IPS-18c (cell line): Measurements from ENCODE around the gene ARID5A.
"Not testable (repeated sequence)": the region's sequence is repeated elsewhere in the genome, so short reads cannot be mapped to it uniquely, and the experiment has no call there.

Experiments used
- H3K4me3 ChIP-seq: 2 replicates; pipeline ENCODE4 v1.7.0; 2013; ENCODE audit warnings: low read depth, mild to moderate bottlenecking, low read length, moderate library complexity; ENCODE audit not compliant: insufficient read depth
- H3K9me3 ChIP-seq: one replicate; pipeline ENCODE4 v1.6.1; 2013; ENCODE audit warnings: mild to moderate bottlenecking, low read length, moderate library complexity; ENCODE audit not compliant: control insufficient read depth, insufficient read depth

Gene ARID5A, protein sequence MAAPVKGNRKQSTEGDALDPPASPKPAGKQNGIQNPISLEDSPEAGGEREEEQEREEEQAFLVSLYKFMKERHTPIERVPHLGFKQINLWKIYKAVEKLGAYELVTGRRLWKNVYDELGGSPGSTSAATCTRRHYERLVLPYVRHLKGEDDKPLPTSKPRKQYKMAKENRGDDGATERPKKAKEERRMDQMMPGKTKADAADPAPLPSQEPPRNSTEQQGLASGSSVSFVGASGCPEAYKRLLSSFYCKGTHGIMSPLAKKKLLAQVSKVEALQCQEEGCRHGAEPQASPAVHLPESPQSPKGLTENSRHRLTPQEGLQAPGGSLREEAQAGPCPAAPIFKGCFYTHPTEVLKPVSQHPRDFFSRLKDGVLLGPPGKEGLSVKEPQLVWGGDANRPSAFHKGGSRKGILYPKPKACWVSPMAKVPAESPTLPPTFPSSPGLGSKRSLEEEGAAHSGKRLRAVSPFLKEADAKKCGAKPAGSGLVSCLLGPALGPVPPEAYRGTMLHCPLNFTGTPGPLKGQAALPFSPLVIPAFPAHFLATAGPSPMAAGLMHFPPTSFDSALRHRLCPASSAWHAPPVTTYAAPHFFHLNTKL

DNA sequence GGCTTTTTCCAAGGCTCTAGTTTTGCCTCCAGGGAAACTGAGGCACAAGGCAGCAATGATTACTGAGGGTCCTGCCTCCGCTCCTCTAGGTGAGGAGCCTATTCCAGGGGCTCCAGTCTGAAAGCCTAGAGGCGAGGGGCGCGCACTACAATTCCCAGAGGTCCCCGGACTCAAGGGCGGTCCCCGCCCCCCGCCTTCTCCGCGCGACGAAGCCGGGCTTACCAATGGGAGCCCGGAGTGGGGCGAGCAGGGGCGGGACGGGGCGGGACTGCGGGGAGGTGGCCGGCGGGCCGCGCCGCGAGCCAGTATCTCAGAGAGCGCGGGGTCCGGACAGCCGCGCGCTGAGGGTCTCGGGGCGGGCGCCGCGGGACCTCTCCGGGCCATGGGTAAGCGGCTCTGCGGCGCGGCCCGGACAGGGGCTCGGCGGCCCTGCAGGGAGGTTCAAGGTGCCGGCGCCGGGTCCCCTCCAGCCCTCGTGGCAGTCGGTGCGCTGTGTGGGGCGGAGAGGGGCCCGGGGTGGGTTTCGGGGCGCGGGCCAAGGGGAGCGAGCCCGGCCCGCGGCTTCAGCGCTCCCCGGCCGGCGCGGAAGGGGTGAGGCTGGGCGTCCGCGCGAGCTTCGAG, at the start of gene ARID5A:
Gene ARID5A, plus strand, starts transcription at position 308 of the 621 bp plus-strand sequence. Its CDS starts 75 bp downstream, at position 383.
- Histone ChIP-seq H3K9me3 (no peaks in the 10 kb centered on the region), H3K4me3 (peak within 1 kb of the TSS; percentile 71)

DNA sequence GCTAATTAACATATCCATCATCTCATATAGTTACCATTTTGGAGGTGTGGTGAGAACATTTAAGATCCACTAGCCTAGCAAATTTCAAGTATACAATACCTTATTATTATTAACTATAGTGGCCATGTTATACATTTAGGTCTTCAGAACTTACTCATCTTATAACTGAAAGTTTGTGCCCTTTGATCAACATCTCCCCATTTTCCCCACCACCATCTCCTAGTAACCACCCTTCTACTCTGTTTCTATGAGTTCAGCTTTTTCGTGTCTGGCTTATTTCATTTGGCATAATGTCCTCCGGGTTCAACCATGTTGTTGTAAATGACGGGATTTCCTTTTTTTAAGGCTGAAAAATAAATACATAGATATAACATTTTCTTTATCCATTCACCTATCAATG, 47.3 kb upstream of the ARID5A start:
- no peaks in the 10 kb centered on the region for H3K9me3 ChIP-seq
- no peak overlapping the region for H3K4me3 ChIP-seq

DNA sequence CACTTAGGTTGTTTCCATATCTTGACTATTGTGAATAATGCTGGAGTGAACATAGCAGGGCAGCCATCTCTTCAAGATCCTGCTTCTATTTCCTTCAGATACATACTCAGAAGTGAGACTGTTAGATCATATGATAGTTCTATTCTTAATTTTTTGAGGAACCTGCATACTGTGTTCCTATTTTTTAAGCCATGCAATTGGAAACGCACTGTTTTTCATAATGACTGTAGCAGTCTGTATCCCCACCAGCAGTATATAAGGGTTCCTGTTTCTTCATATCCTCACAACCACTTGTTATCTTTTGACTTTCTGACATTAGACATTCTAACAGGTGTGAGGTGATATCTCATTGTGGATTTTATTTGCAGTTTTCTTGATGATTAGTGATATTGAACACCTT, 46.9 kb upstream of the ARID5A start:
- H3K9me3 ChIP-seq, result no peaks in the 10 kb centered on the region
- no peak overlapping the region for H3K4me3 ChIP-seq

DNA sequence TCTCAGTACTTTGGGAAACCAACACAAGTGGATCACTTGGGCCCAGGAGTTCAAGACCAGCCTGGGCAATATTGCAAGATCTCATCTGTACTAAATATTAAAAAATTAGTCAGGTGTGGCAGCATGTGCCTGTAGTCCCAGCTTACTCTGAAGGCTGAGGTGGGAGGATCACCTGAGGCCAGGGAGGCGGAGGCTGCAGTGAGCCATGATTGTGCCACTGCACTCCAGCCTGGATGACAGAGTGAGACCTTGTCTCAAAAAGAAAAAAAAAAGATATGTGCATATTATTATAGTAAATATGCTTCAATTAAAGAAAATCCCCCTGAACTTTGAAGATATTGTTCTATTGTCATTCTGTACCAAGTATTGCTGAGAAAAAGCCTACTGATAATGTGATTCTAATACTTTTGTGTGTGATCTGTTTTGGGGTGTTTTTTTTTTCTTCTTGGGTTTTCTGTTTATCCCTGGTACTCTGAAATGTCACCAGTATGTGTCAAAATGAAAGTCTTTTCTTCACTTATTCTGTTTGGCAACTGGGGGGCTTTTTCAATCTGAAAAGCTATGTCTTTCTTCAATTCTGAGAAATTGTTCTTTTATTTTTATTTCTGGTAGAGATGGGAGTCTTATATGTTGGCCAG, 44.6 kb upstream of the ARID5A start:
- H3K4me3 ChIP-seq, result no peak overlapping the region
- H3K9me3 ChIP-seq, result no peaks in the 10 kb centered on the region

DNA sequence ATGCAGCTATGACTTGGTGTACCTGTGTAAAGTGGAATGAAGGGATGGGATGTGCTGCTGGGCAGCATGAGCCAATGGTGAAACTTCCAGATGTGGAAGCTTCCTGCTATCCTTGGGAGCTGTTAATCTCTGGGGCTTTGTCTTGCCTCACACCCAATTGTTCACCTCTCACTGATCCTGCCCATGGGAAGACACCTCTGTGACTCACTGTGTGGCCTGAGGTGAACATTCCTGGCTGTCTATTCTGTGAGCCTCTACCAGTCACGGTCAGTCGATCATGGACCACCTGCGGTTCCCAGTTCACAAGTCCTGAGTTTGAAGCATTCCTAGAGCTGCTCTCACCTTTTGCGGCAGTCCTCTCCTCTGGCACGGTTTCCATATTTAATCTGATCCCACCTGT, 43.5 kb upstream of the ARID5A start:
- no peak overlapping the region for H3K4me3 ChIP-seq
- H3K9me3 ChIP-seq, result no peaks in the 10 kb centered on the region

DNA sequence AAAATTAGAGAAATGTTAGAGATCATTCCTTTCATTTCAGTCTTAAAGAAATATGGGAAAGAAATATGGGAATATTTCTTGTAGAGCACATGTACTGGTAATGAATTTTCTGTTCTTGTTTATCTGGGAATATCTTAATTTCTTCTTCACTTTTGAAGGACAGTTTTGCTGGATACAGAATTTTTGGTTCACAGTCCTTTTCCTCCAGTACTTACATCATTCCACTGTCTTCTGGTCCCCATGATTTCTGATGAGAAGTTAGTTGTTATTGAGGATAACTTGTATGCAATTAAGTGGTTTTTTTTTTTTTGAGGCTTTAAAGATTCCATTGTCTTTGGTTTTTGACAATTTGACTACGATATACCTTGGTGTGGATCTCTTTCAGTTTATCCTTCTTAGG, 42.4 kb upstream of the ARID5A start:
- Histone ChIP-seq H3K9me3 (no peaks in the 10 kb centered on the region), H3K4me3 (no peak overlapping the region)

DNA sequence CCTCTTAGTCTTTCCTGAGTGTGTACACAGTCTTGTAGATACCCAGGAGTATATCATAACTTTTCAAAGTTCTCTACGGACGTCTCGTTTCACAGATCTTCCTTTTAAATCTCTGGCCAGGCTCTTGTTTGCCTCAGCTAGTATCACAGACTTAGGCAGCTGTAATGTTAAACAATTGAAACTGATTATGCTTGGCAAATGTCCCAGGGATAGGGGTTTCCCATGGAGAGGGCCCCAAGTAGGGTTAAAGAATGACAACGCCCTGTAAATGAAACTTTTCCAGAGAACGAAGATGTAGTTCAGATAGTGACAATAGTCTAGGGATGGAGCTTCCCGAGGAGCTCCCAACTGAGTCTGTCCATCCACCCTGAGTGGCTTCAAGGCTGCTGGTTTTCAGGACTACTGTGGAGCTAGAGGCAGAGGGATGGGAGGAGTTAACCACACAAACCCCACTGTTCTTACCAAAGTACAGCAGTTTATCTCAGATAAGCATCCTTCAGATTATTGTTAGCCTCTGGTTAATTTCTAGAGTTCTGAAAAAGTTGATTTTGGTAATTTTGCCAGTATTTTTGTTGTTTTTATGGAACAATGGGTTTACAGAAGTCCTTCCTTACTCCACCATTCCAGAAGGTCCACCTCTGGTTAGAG, 40.4 kb upstream of the ARID5A start:
- no peak overlapping the region for H3K4me3 ChIP-seq

DNA sequence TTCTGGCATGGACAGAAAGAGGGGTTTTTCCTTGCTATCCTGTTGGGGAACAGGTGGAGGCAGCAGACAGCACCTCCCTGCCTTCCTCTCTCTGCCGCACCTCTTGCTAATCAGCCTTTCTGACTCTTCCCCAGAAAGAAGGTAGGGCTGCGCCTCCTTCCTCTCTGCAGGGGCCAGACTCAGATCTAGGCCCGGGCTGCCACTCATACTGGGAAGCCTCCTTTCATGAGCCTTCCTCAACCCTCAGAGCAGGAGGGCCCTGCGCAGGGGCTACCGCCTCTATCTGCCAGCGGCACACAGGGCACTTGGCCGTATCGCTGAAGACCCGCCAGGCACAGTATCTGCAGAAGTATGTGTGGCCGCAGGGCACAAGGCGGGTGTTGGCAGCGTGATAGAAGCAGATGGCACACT, 38.5 kb upstream of the ARID5A start:
- H3K9me3 ChIP-seq, result peaks cover 2% of the 10 kb centered on the region
- H3K4me3 ChIP-seq, result no peak overlapping the region

More for the DNA sequence above, 40.4 kb upstream of the ARID5A start:
- H3K9me3 ChIP-seq, result no peaks in the 10 kb centered on the region

DNA sequence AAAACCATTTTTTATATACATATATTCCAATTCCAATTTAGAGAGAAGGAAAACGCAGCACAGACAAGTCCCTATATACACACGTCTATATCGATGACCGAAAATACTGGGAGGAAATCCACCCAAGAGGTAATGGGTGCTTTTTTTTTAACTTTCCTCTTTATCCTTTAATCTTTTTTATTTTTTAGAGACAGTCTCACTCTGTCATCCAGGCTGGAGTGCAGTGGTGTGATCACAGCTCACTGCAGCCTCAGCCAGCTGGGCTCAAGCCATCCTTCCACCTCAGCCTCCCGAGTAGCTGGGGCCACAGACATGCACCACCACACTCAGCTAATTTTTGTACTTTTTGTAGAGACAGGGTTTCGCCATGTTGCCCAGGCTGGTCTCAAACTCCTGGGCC, 37.9 kb upstream of the ARID5A start:
- not testable (repeated sequence) for H3K4me3 ChIP-seq, H3K9me3 ChIP-seq

DNA sequence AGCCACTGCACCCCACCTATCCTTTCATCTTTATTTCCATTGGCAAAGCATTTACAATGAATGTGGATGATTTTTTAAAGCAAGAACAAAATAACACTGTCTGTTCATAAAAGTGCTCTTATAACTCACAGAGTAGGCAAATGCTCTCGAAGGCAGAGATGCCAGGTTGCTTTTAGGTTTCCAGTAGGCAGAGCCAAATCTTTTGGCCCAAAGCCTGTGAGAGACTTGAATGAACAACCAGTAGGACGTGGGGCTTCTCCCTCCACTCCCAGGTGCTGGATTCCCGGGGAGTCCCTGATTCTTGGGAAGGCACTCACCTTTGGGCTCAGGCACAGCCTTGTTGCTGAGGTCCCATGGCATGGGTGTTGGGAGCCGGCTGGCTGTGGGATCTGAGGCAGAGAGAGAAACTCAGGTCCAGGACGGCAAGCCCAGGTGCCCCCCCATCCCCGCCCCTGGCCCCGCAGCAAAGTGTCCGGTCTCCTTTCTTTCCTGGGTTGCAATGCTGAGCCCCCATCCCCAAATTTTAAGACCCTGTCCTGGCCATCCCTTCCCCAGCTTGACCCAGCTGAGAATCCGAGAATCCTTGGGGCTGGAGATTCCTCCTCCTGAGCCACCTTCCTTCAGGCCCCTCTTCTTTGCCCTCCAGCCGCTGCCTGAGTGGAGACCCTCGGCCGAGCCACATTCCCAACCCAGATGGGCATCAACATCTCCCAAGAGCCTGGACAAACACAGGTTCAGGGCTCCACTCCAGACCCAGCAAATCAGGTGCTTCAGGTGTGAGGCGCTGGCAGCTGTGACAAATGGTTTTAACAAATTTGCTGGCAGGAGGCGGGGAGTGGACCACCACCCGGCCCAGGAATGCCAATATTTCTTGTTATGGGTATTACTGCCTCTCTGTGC, 37.2 kb upstream of the ARID5A start:
- no peak overlapping the region for H3K4me3 ChIP-seq

DNA sequence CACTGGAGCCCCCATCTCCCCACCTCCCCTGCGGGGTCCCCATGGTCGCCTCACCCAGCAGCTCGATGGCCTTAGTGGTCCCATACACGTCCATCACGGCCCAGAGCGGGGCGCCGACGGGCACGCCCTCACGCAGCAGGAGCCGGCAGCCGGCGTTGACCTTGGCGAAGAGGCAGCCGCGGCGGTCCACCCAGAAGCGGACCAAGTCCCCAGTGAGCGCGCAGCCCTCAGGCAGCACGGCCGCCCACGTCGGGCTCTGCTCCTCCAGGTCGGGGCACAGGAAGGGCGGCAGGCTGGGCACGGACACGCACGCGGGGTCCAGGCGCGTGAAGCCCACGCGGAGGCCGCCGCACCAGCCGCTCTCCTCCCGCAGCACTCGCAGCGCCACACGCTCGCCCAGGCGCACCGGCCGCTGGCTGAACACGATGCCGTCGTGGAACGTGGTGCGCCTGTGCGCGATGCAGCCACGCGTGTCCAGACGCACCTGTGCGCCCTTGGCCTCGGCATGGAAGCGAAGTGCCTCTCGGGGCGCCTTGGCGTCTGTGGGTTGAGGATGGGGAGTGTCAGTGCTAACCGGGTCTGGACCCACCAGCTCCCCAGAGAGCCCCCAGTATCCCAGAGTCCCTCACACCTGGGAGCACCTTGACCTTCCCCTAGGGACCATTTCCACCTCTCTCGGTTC, 36.0 kb upstream of the ARID5A start:
- H3K9me3 ChIP-seq, result peaks cover 2% of the 10 kb centered on the region
- H3K4me3 ChIP-seq, result no peak overlapping the region

More for the DNA sequence above, 37.2 kb upstream of the ARID5A start:
- peaks cover 2% of the 10 kb centered on the region for H3K9me3 ChIP-seq

DNA sequence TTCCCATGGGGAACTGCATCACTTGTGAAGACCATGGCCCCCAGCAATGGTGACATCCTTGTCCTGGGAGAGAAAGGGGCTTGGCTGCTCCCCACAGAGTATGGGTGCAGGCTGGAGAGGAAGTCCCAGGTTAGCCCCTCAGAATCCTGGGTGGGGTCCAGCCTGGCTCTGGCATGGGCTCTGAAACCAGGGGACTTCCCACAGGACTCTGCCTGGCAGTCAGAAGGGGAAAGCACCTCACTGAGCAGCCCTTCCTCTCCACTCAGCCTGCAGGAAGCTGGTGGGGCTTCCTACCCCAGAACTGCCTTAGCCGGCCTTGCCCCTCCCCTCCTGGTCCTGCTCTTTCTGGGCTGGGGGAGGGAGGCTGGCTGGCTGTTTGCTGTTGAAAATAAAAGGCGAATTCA, 35.1 kb upstream of the ARID5A start:
- H3K9me3 ChIP-seq, result peaks cover 2% of the 10 kb centered on the region

DNA sequence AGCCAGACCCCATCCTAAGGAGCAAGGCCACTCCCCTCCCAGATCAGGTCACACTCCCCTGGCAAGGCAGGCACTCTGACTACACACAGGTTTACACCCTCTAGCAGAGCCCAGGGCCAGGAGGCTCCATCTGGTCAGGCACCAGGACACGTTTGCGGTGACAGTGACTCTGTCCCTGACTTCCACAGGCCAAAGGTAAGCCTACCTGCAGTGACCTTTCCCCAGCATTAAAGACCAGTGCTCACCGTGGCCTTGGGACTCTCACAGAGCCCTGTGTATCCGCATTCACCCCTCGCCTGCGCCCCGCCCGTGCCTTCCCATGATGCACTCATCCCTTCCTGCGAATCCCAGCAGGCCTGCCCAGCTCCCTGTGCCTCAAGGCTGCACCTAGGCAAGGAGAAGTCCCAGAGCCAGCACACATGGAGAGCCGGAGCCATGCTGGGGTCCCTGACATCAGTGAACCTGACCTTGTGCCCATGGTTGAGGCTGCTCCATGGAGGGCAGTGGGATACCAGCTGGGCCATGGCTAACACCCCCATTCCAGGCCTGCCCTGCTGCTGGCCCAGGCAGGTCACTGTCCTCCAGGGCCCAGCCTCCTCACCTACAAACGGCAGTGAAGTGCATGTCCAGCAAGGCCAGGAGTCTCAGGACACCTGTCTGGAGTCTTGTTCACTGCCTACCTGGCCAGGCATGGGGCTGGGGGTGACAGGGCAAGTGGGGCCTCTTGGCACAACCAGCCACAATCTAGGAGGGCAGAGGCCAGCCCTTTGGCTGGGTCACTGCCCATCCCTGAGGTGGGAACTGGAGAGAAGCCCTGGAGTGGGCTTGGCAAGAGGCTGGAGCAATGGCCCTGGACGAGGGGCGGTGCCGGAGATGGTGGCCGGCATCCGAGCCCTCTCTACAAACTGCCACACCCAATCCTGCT, 34.4 kb upstream of the ARID5A start:
- H3K4me3 ChIP-seq, result no peak overlapping the region
- peaks cover 2% of the 10 kb centered on the region for H3K9me3 ChIP-seq

More for the DNA sequence above, 35.1 kb upstream of the ARID5A start:
- H3K4me3 ChIP-seq, result no peak overlapping the region

DNA sequence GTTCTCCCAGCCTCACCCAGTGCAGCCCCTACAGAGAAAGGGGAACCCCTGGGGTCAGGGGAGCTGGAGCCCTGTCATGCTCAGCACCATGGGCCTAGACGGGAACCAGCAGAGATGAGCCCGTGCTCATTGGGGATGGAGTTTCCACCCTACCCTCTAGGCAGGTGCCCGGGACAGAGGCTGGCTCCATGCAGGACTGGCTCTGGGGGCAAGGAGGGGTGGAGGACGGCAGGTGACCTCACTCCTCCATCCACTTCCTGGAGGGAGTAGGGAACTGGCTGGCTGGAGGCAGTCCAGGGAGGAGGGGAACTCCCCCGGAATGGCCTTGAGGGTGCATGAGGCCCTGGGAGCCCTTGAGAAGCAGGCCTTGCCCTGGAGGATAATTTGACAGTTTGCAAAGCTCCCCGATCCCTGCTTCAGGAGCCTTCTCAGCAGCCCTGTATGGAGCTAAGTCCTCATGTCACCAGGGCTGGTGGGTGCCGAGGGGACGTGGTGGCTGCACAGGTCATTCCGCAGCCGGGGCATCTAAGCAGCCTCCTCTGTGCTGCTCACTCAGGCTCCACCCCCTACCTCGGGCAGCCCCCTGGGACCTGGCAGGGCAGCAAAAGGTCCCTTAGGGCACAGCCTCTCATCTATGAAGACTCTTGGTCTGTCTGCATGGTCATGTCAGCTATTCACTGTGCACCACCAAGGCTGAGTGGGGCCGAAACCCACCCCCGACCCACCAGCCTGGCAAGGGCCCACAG, 33.5 kb upstream of the ARID5A start:
- Histone ChIP-seq H3K4me3 (no peak overlapping the region), H3K9me3 (peaks cover 2% of the 10 kb centered on the region)
